ENCODE measurements around the gene COL6A3. TPM values are rescaled to one million over a fixed set of nuclear protein-coding genes. Genes with fewer than 3 reads are reported as not detected.
A peak's percentile ranks its signal among the peaks of the same experiment; 100 is the strongest.

COL6A3 gene
- total and polyA plus RNA-seq, 2 donors (not counting 1 experiment from before 2014, with no cell fraction given), result 316 to 1,525 TPM

GRCh38 chr2:237290261-237290660, 123.7 kb downstream of the COL6A3 start:
- Histone ChIP-seq H3K79me2 (ENCODE audit: control insufficient read depth, insufficient read depth, low read length) (no peaks in the 10 kb centered on the region), H4K20me1 (ENCODE audit: control insufficient read depth, extremely low read depth, insufficient read depth, low read length) (no peaks in the 10 kb centered on the region), H3K4me1 (ENCODE audit: control insufficient read depth, extremely low read depth, insufficient read depth, low read length) (peaks cover 13% of the 10 kb centered on the region), H3K36me3 (ENCODE audit: control insufficient read depth, insufficient read depth, low read length) (no peaks in the 10 kb centered on the region), H2AFZ (ENCODE audit: low read length) (no peak overlapping the region), H3K4me3 (replicated peaks in 1 of 4; ENCODE audit: control extremely low read depth in 1 of 4, insufficient read depth in 1 of 4, low read depth in 3 of 4, low read length in 4 of 4) (no peak overlapping the region), H3K27ac (ENCODE audit: insufficient read depth, low read length) (peak overlapping the region; percentile 91), H3K9ac (ENCODE audit: insufficient read depth, low read length) (peak overlapping the region; percentile 48), H3K27me3 (ENCODE audit: control insufficient read depth, insufficient read depth, low read length) (no peaks in the 10 kb centered on the region), H3K9me3 (ENCODE audit: control insufficient read depth, insufficient read depth, low read depth, low read length) (no peaks in the 10 kb centered on the region), H3K4me2 (ENCODE audit: extremely low read depth, insufficient read depth, low read length) (peak overlapping the region; percentile 28)
- TF ChIP-seq EZH2 (IDR thresholded peaks at IDR 0.05; ENCODE audit: low read length, missing control alignments), result no peak
- TF ChIP-seq, protein P1, sequence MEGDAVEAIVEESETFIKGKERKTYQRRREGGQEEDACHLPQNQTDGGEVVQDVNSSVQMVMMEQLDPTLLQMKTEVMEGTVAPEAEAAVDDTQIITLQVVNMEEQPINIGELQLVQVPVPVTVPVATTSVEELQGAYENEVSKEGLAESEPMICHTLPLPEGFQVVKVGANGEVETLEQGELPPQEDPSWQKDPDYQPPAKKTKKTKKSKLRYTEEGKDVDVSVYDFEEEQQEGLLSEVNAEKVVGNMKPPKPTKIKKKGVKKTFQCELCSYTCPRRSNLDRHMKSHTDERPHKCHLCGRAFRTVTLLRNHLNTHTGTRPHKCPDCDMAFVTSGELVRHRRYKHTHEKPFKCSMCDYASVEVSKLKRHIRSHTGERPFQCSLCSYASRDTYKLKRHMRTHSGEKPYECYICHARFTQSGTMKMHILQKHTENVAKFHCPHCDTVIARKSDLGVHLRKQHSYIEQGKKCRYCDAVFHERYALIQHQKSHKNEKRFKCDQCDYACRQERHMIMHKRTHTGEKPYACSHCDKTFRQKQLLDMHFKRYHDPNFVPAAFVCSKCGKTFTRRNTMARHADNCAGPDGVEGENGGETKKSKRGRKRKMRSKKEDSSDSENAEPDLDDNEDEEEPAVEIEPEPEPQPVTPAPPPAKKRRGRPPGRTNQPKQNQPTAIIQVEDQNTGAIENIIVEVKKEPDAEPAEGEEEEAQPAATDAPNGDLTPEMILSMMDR (conservative IDR thresholded peaks at IDR 0.05 in 1 of 2, IDR thresholded peaks at IDR 0.05 in 1 of 2; ENCODE audit: low read depth in 1 of 2, low read length in 2 of 2), result no peak
- peak; percentile 40 to 72 for DNase-seq (ENCODE audit: low read depth in 2 of 2)

GRCh38 chr2:237289139-237289538, 124.8 kb downstream of the COL6A3 start:
- Histone ChIP-seq H3K27ac (ENCODE audit: insufficient read depth, low read length) (no peak overlapping the region), H4K20me1 (ENCODE audit: control insufficient read depth, extremely low read depth, insufficient read depth, low read length) (no peaks in the 10 kb centered on the region), H3K4me2 (ENCODE audit: extremely low read depth, insufficient read depth, low read length) (no peak overlapping the region), H2AFZ (ENCODE audit: low read length) (no peak overlapping the region), H3K27me3 (ENCODE audit: control insufficient read depth, insufficient read depth, low read length) (no peaks in the 10 kb centered on the region), H3K9me3 (ENCODE audit: control insufficient read depth, insufficient read depth, low read depth, low read length) (no peaks in the 10 kb centered on the region), H3K79me2 (ENCODE audit: control insufficient read depth, insufficient read depth, low read length) (no peaks in the 10 kb centered on the region), H3K4me3 (replicated peaks in 1 of 4; ENCODE audit: control extremely low read depth in 1 of 4, insufficient read depth in 1 of 4, low read depth in 3 of 4, low read length in 4 of 4) (no peak overlapping the region), H3K36me3 (ENCODE audit: control insufficient read depth, insufficient read depth, low read length) (no peaks in the 10 kb centered on the region), H3K4me1 (ENCODE audit: control insufficient read depth, extremely low read depth, insufficient read depth, low read length) (peaks cover 13% of the 10 kb centered on the region), H3K9ac (ENCODE audit: insufficient read depth, low read length) (no peak overlapping the region)
- TF ChIP-seq EZH2 (IDR thresholded peaks at IDR 0.05; ENCODE audit: low read length, missing control alignments), result no peak
- TF ChIP-seq, protein P1 (conservative IDR thresholded peaks at IDR 0.05 in 1 of 2, IDR thresholded peaks at IDR 0.05 in 1 of 2; ENCODE audit: low read depth in 1 of 2, low read length in 2 of 2), result no peak
- DNase-seq (ENCODE audit: low read depth in 2 of 2), result no peak

DNA sequence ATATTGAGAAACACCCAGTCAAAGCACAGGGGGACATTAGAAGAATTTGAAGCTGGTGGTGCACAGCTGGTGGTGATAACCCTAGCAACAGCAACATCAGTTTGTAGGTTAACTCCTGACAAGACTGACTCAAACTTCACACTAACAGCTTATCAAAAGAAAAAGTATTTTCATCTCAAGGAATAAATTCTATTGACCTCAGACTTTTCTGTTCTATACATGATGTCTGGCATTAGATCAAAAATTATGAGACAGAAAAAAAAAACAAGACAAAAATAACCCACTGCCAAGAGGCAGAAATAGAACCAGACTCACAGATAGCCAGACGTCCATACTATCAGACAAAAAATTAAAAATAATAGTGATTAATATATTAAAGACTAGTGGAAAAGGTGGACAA, 126.1 kb downstream of the COL6A3 start:
- Histone ChIP-seq H3K9ac (ENCODE audit: insufficient read depth, low read length) (no peak overlapping the region), H3K27ac (ENCODE audit: insufficient read depth, low read length) (no peak overlapping the region), H4K20me1 (ENCODE audit: control insufficient read depth, extremely low read depth, insufficient read depth, low read length) (no peaks in the 10 kb centered on the region), H2AFZ (ENCODE audit: low read length) (no peak overlapping the region), H3K79me2 (ENCODE audit: control insufficient read depth, insufficient read depth, low read length) (no peaks in the 10 kb centered on the region), H3K4me2 (ENCODE audit: extremely low read depth, insufficient read depth, low read length) (no peak overlapping the region), H3K9me3 (ENCODE audit: control insufficient read depth, insufficient read depth, low read depth, low read length) (no peaks in the 10 kb centered on the region), H3K36me3 (ENCODE audit: control insufficient read depth, insufficient read depth, low read length) (no peaks in the 10 kb centered on the region), H3K4me1 (ENCODE audit: control insufficient read depth, extremely low read depth, insufficient read depth, low read length) (peaks cover 19% of the 10 kb centered on the region), H3K4me3 (replicated peaks in 1 of 4; ENCODE audit: control extremely low read depth in 1 of 4, insufficient read depth in 1 of 4, low read depth in 3 of 4, low read length in 4 of 4) (no peak overlapping the region), H3K27me3 (ENCODE audit: control insufficient read depth, insufficient read depth, low read length) (no peaks in the 10 kb centered on the region)
- TF ChIP-seq, protein P1 (conservative IDR thresholded peaks at IDR 0.05 in 1 of 2, IDR thresholded peaks at IDR 0.05 in 1 of 2; ENCODE audit: low read depth in 1 of 2, low read length in 2 of 2), result no peak
- no peak for TF ChIP-seq EZH2 (IDR thresholded peaks at IDR 0.05; ENCODE audit: low read length, missing control alignments)
- DNase-seq (ENCODE audit: low read depth in 2 of 2), result no peak
